Testis (tissue), 2 donors: Measurements from ENCODE around the gene RFTN2.

Experiments
- POLR2A ChIP-seq: fragments of 450-650 bp; IDR thresholded peaks from one replicate; pipeline ENCODE4 v1.6.1; 2017; ENCODE audit warnings: antibody characterized with exemption, mild to moderate bottlenecking, moderate library complexity
- TF ChIP-seq, protein P1 (sequence below), 3 experiments: fragments of 450-650 bp in 2 of 3; fragments of 200-600 bp in 1 of 3; sonication (generic) in 1 of 3; IDR thresholded peaks; one replicate each; pipeline ENCODE4 v1.5.1; 2016 to 2019; ENCODE audit warnings: antibody characterized with exemption in 3 of 3, mild to moderate bottlenecking in 2 of 3, moderate library complexity in 1 of 3

DNA sequence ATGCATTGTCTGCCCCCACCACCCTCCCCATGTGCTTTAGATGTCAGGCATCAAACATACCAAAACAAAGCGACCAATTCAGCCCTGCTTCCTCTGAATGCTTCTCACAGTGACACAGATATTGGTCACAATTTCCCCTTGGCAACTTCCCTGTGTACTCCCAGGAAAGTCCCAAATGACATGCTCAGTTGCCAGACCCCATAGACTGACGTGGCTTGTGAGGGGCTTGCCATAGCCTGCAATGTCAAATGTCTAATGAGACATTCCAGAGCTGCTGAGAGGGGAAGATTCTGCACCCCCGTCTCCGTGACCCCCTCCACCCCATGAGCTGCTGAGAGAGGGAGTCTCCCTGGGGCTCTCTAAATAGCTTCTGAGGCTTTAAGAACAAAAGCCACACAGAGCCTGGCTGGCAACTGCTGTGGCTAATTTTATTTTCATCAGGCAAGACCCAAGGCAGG is 47.3 kb downstream of the RFTN2 start:
- no peak for TF ChIP-seq POLR2A
- TF ChIP-seq, protein P1, sequence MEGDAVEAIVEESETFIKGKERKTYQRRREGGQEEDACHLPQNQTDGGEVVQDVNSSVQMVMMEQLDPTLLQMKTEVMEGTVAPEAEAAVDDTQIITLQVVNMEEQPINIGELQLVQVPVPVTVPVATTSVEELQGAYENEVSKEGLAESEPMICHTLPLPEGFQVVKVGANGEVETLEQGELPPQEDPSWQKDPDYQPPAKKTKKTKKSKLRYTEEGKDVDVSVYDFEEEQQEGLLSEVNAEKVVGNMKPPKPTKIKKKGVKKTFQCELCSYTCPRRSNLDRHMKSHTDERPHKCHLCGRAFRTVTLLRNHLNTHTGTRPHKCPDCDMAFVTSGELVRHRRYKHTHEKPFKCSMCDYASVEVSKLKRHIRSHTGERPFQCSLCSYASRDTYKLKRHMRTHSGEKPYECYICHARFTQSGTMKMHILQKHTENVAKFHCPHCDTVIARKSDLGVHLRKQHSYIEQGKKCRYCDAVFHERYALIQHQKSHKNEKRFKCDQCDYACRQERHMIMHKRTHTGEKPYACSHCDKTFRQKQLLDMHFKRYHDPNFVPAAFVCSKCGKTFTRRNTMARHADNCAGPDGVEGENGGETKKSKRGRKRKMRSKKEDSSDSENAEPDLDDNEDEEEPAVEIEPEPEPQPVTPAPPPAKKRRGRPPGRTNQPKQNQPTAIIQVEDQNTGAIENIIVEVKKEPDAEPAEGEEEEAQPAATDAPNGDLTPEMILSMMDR (IDR thresholded peaks at IDR 0.05) = no peak
